Measurements from ENCODE around the gene CASZ1.

DNA sequence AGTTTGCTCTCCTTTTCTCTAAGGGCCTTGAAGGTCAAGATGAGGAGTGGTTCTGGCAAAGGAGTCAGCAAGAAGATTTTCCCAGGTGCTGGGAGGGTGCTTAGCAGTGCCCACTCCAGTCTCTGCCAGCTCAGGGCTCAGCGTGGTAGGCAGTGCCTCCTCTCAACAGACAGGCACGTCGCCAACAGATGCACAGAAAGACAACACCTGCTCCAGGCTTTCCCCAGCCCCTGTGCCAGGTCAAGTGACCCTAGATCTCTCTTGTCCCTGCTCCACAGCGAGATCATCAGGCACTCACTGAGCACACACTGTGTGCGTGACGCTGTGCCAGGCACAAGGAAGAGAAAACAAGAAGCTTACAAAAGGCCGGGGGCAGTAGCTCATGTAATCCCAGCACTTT, 86.0 kb downstream of the CASZ1 start:
- TF ChIP-seq, protein P1, sequence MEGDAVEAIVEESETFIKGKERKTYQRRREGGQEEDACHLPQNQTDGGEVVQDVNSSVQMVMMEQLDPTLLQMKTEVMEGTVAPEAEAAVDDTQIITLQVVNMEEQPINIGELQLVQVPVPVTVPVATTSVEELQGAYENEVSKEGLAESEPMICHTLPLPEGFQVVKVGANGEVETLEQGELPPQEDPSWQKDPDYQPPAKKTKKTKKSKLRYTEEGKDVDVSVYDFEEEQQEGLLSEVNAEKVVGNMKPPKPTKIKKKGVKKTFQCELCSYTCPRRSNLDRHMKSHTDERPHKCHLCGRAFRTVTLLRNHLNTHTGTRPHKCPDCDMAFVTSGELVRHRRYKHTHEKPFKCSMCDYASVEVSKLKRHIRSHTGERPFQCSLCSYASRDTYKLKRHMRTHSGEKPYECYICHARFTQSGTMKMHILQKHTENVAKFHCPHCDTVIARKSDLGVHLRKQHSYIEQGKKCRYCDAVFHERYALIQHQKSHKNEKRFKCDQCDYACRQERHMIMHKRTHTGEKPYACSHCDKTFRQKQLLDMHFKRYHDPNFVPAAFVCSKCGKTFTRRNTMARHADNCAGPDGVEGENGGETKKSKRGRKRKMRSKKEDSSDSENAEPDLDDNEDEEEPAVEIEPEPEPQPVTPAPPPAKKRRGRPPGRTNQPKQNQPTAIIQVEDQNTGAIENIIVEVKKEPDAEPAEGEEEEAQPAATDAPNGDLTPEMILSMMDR (IDR thresholded peaks at IDR 0.05; ENCODE audit: insufficient read depth, low read length, poor library complexity, severe bottlenecking), result no peak
- no peak for TF ChIP-seq EZH2phosphoT487 (conservative IDR thresholded peaks at IDR 0.05; ENCODE audit: low read length)
